Uterus (tissue), 2 donors: Measurements from ENCODE around the gene AKAP12.

Source experiments
- POLR2A ChIP-seq, 2 donors: fragments of 450-650 bp; IDR thresholded peaks; one replicate each; pipeline ENCODE4 v1.6.1; 2016; ENCODE audit warnings: antibody characterized with exemption in 2 of 2, mild to moderate bottlenecking in 1 of 2, moderate library complexity in 1 of 2
- TF ChIP-seq, protein P1 (sequence below), 4 experiments: fragments of 200-600 bp in 2 of 4; fragments of 450-650 bp in 2 of 4; sonication (generic) in 2 of 4; IDR thresholded peaks; one replicate each; pipeline ENCODE4 v1.5.1; 2016 to 2019; ENCODE audit warnings: antibody characterized with exemption in 4 of 4, mild to moderate bottlenecking in 2 of 4, moderate library complexity in 1 of 4

DNA sequence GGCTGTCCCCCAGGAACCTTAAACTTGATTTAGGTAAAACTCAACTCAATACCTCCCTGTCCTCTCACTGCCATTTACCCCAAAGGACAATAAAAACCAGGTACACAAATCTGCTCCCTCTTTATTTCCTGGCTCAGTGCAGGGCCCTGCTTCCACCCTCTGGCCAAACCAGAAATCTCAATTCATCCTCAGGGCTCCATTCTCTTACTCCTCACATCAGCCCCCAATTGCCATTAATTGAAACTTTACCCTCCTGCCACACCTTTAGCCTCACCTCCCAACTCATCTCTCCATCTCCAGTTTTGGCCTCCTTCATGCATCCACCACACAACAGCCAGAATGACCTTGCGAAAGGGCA is 141.1 kb downstream of the AKAP12 start:
- TF ChIP-seq, protein P1, sequence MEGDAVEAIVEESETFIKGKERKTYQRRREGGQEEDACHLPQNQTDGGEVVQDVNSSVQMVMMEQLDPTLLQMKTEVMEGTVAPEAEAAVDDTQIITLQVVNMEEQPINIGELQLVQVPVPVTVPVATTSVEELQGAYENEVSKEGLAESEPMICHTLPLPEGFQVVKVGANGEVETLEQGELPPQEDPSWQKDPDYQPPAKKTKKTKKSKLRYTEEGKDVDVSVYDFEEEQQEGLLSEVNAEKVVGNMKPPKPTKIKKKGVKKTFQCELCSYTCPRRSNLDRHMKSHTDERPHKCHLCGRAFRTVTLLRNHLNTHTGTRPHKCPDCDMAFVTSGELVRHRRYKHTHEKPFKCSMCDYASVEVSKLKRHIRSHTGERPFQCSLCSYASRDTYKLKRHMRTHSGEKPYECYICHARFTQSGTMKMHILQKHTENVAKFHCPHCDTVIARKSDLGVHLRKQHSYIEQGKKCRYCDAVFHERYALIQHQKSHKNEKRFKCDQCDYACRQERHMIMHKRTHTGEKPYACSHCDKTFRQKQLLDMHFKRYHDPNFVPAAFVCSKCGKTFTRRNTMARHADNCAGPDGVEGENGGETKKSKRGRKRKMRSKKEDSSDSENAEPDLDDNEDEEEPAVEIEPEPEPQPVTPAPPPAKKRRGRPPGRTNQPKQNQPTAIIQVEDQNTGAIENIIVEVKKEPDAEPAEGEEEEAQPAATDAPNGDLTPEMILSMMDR (IDR thresholded peaks at IDR 0.05): no peak
- TF ChIP-seq POLR2A (IDR thresholded peaks at IDR 0.05): no peak
